Measurements from ENCODE around the gene SLC39A8.
"Not testable (repeated sequence)": the region's sequence is repeated elsewhere in the genome, so short reads cannot be mapped to it uniquely, and the experiment has no call there.

DNA sequence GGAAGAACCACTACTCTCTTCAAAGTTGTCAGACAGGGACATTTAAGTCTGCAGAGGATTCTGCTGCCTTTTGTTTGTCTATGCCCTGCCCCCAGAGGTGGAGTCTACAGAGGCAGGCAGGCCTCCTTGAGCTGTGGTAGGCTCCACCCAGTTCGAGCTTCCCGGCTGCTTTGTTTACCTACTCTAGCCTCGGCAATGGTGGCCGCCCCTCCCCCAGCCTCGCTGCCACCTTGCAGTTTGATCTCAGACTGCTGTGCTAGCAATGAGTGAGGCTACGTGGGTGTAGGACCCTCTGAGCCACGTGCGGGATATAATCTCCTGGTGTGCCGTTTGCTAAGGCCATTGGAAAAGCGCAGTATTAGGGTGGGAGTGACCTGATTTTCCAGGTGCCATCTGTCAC lies 35.0 kb upstream of the SLC39A8 start:
- not testable (repeated sequence) for TF ChIP-seq POLR2AphosphoS5, POLR2A (IDR thresholded peaks at IDR 0.05)
- TF ChIP-seq, protein P1, sequence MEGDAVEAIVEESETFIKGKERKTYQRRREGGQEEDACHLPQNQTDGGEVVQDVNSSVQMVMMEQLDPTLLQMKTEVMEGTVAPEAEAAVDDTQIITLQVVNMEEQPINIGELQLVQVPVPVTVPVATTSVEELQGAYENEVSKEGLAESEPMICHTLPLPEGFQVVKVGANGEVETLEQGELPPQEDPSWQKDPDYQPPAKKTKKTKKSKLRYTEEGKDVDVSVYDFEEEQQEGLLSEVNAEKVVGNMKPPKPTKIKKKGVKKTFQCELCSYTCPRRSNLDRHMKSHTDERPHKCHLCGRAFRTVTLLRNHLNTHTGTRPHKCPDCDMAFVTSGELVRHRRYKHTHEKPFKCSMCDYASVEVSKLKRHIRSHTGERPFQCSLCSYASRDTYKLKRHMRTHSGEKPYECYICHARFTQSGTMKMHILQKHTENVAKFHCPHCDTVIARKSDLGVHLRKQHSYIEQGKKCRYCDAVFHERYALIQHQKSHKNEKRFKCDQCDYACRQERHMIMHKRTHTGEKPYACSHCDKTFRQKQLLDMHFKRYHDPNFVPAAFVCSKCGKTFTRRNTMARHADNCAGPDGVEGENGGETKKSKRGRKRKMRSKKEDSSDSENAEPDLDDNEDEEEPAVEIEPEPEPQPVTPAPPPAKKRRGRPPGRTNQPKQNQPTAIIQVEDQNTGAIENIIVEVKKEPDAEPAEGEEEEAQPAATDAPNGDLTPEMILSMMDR (IDR thresholded peaks at IDR 0.05): not testable (repeated sequence)
